ENCODE measurements around the gene OPRL1.
"Not testable (repeated sequence)": the region's sequence is repeated elsewhere in the genome, so short reads cannot be mapped to it uniquely, and the experiment has no call there.

The OPRL1 gene

DNA sequence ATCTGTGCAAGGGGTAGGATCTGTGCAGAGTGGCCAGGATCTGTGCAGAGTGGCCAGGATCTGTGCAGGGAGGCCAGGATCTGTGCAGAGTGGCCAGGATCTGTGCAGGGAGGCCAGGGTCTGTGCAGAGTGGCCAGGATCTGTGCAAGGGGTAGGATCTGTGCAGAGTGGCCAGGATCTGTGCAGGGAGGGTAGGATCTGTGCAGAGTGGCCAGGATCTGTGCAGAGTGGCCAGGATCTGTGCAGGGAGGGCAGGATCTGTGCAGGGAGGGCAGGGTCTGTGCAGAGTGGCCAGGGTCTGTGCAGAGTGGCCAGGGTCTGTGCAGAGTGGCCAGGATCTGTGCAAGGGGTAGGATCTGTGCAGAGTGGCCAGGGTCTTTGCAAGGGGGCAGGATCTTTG is 8.7 kb downstream of the OPRL1 start:
- not testable (repeated sequence) for DNase-seq

DNA sequence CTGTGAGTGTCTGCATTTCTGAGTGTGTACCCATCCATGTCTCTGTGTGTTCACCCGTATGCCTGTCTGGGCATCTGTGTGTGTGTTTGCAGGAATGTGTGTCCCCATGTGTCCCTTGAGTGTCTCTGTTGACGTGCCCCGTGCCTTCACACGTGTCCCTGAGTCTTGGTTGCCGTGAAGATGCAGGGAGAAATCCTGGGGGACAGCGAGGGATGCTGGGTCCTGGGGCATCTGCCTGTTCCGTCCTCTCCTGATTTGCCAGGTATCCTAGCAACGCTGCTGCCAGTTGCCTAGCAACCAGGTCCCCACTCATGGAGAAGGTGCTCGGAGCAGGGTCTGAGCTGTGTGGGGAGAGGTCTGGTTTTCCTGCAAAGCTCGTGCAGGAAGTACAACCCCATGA is 10.3 kb downstream of the OPRL1 start:
- DNase-seq, result no peak

DNA sequence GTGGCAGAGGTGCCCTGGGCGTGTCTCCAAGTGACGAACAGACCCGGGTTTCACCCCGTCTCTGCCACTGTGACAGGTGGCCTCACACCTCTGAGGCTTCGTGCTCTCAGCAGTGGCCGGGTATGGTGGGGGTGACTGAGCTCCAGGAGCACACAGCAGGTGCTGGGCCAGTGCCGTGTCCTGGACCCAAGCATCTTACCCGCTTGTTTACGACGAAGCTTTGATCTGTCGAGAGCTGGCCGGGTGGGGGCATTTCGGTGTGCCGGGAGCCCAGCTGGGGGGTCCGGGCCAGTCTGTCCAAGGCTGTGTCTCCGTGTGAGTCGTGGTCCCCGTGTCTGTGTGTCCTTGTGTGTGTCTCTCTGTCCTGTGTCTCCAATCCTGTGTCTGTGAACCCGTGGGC is 11.5 kb downstream of the OPRL1 start:
- DNase-seq, result no peak

DNA sequence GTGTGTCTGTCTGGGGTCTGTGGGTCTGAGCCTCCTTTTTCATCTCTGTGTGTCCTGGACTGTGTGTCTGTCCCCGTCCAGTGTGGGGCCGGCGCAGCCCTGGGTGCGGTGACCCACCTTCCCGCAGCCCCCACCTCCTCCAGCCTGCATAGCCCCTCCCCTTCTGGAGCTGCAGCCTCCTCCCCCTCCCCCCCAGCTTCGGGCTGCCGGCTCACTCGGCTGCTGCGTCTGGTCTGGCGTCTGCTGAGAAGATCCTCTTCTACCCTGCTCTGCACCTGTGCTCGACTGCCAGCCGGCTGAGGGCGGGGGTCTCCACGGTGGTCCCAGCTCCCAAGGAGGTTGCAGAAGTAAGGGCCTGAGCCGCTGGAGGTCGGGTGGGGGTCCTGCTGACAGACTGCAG is 11.9 kb downstream of the OPRL1 start:
- DNase-seq, result no peak

DNA sequence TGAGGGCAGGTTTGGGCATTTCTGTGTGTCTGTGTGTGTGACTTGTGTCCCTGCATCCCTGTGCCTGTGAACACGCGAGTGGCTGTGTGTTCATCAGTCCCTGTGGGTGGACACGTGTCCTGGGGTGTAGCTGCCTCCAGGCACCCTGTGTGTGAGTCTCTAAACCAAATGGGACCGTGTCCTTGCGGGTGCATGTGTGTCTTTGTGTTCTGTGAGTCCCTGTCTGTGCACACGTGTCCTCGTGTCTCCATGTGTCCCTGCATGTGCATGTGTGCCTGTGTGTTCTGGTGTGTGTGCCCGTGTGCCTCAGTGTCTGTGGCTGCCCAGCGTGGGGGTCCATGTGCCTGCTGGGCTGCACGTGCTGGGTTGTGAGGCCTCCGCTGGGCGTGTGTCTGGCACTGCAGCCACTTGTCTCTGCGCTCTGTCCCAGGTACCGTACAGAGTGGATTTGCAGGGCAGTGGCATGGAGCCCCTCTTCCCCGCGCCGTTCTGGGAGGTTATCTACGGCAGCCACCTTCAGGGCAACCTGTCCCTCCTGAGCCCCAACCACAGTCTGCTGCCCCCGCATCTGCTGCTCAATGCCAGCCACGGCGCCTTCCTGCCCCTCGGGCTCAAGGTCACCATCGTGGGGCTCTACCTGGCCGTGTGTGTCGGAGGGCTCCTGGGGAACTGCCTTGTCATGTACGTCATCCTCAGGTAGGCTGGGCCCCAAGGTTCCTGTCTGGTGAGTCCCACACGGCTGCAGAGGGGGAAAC is 12.6 kb downstream of the OPRL1 start:
- no peak for DNase-seq

DNA sequence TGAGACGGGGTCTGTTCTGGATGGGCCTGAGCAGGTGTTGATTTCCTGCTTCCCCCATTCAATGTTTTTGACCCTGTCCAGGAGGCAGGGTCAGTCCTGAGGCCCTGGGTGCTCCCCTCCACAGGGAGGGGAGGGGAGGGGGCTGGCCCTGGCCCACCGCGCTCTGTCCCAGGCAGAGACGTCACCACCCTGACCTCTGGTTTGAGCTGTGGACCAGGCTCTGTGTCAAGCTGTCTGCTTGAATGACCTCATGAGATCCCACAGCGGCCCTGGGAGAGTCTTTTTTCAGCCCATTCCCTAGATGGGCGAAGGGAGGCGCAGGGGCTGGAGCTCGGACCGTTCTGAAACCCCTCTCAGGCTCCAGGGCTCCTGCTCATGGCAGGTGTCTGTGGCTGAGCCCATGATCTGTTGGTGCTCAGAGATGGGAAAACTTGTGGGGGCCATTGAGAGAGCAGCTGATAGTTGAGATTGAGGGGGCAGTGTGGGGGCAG is 13.2 kb downstream of the OPRL1 start:
- DNase-seq, result no peak

DNA sequence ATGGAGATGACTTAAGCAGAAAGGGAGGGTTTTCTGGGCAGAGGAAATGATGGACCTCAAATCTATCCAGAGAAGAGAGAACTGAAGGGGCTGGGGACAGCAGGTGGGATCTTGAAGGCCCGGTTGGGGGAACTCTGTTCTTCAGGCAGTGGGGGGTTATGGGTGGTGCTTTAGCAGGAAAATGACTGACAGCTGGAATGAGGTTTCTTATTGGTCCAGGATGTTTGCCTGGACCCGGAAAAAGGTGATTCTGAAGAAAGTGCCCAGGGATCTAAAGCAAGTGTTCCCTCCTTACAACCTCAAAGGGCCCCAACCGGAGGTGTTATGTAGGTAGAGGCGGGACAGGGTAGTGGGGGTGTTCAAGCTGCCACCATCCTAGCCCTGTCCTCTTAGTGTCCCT is 15.6 kb downstream of the OPRL1 start:
- DNase-seq, result no peak

DNA sequence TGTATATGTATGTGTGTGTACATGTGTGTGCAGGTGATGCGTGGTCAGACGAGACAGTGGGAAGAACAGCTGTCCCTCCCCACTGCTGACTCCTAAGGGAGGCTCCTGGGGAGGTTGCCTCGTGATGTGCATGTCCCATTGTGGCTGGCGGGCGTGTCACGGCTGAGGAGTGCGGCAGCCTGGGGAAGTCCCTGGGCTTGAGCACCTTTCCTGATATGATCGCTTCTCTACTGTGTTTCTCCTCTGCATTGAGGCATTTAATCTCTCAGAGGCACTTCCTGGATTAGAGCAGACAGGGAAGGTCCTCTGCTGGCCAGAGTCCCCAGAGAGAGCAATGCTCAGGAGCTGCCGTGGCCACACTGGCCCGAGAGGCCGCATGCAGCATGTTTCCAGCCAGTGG is 16.0 kb downstream of the OPRL1 start:
- DNase-seq, result no peak

DNA sequence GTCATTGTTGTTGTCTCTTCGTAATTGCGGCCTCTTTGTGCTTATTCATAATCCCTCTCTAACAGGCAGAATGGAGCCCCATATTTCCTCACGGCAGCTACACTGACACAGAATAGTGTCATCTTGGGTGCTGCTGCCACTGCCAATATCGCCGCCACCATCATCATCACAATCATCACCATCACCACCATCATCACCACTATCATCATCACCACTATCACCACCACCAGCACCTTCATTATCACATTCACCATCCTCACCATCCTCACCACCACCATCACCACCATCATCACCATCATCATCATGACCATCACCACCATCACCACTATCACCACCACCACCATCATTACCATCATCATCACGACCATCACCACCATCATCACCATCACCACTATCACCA is 16.7 kb downstream of the OPRL1 start:
- no peak for DNase-seq

DNA sequence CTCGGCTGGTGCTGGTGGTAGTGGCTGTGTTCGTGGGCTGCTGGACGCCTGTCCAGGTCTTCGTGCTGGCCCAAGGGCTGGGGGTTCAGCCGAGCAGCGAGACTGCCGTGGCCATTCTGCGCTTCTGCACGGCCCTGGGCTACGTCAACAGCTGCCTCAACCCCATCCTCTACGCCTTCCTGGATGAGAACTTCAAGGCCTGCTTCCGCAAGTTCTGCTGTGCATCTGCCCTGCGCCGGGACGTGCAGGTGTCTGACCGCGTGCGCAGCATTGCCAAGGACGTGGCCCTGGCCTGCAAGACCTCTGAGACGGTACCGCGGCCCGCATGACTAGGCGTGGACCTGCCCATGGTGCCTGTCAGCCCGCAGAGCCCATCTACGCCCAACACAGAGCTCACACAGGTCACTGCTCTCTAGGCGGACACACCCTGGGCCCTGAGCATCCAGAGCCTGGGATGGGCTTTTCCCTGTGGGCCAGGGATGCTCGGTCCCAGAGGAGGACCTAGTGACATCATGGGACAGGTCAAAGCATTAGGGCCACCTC is 18.7 kb downstream of the OPRL1 start:
- DNase-seq, result no peak

DNA sequence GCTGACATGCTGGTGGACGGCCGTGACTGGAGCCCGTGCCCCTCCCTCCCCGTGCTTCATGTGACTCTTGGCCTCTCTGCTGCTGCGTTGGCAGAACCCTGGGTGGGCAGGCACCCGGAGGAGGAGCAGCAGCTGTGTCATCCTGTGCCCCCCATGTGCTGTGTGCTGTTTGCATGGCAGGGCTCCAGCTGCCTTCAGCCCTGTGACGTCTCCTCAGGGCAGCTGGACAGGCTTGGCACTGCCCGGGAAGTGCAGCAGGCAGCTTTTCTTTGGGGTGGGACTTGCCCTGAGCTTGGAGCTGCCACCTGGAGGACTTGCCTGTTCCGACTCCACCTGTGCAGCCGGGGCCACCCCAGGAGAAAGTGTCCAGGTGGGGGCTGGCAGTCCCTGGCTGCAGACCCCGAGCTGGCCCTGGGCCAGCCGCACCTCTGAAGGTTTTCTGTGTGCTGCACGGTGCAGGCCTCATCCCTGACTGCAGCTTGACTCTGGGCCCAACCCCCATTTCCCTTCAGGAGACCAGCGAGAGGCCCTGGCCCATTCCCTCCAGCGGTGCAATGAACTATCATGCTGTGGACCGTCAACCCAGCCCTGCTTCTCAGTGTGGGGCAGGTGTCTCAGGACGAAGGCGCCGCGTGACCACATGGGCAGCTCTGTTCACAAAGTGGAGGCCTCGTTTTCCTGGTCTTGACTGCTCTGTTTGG is 19.4 kb downstream of the OPRL1 start:
- no peak for DNase-seq

DNA sequence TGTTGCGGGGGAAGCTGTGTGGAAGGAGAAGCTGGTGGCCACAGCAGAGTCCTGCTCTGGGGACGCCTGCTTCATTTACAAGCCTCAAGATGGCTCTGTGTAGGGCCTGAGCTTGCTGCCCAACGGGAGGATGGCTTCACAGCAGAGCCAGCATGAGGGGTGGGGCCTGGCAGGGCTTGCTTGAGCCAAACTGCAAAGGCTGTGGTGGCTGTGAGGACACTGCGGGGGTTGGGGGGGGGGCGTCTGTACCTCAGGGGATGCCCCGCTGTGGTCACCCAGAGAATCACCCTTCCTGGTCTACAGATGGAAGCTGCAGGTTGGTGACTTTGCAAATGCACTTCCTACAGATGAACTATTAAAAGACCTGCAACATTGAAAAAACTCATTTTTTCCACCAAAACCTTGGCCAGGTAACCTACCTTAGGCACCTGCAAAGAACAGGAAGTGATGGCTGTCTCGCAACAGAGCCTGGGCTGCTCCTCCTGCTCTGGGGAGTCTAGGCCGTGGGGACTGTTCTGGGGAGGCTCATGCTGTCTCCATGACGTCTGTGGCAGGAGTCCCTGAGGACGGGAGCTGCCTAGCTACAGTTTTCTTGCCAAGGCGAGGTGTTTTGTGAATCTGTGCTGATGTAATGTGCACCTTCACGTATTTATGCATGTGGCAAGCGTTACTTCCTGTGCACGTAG is 20.1 kb downstream of the OPRL1 start:
- DNase-seq, result no peak

DNA sequence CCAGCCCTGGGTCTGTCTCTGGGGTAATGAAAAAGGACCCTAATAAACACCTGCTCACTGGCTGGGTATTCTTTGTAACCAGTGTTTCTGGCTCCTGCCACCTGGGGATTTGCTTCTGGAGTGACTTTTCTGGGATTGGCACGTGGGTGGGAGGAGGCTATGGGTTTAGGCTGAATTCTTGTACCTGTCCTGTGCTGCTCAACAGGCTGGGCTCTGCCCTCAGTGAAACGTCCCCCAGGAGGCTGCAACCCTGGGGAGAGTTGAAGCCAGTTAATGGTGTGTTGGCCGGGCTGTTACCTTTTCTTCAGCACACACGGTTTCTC is 20.6 kb downstream of the OPRL1 start:
- no peak for DNase-seq

DNA sequence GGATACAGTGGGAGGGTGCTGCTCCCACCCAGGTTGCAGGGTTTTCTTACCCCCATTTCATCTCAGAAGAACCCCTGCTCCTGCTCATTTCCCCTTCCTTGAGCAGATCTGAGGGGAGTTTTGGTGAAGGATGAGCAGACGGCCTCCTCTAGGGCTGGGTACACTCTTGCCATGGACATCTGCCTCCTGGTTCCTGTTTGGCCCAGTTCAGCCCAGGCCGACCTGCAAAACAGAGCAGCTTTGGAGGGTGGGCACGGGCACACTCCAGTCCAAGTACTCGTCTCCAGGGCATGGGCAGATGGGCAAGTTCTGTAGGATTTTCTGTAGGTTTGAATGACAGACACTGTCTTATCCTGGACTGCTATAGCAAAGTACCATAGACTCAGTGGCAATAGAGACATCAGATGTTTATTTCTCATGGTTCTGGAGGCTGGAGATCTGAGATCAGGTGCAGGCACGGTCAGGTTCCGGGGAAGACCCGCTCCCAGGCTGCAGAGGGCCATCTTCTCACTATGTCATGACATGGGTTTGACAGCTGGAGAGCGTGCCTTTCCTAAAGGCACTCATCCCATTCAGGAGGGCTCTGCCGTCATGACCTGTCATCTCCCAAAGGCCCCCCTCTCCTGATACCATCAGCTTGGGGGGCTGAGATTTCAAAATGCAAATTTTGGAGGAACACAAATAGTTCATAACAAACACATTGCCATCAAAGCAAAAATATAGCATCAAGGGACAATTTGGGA is 21.2 kb downstream of the OPRL1 start:
- no peak for DNase-seq

DNA sequence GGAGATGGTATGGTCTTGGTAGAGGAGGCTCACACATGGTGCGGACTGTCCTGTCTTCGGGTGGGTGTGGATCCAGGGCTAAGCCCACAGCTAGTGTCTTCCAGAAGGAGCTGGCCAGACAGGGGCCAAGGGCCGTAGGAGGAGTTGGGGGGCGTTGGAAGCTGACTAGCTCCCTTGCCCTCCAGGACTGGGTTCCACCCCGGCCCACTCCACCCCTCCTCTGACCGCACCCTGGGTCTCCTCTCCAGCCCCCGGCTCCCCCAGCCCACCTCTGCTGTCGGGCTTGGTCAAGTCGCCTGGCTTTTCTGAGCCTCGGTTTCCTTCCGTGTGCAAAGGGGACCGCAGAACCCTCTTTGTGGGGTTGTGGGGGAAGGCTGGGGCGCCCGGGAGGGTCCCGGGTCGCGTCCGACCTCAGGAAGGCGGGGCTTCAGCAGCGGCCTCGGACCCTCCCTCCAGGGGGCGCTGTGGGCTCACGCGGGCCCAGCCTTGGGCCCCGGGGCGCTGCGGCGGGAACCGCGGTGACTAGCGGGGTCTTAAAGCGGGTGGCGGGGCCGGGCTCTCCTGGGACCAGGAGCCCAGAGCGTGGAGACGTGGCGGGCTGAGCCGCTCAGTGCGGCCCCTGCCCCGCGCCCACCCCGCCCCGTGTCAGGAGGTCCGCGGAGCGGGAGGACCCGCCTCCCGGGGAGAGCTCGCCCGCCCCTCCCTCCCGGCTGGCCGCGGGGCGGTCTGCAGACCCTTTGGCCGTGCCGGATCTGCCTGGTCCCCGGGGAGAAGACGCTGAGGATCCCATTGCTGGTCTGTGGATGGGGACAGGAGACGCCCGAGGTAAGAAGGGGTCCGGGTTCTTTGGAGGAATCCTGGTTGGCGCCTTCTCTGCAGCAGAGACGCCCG is 22.1 kb downstream of the OPRL1 start:
- DNase-seq, result peak; percentile 48

DNA sequence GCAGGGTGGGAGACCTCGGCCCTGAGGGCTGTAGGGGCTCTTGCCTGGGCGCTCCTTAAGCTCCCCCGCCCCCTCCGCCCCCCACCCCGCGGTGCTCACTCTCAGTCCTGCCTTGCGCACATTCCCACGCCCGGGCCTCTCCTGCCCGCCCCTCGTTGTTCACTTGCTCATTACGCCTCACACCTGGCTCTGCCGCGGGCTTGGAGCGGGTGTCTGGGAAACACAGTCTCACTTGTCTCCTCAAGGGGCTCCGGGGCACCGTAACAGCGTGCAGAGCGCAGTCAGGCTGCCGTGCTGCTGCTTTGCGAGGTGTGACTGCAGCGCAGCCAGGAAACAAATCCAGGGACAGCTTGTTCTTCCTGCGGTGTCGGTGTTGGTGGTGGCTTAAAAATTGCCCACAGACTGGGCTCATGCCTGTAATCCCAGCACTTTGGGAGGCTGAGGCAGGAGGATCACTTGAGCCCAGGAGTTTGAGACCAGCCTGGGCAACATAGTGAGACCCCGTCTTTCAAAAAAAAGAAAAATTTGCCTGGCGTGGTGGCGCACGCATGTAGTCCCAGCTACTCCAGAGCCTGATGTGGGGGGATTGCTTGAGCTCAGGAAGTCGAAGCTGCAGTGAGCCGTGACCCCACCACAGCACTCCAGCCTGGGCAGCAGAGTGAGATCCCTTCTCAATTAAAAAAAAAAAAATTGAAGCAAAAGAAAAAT is 22.9 kb downstream of the OPRL1 start:
- DNase-seq, result no peak

DNA sequence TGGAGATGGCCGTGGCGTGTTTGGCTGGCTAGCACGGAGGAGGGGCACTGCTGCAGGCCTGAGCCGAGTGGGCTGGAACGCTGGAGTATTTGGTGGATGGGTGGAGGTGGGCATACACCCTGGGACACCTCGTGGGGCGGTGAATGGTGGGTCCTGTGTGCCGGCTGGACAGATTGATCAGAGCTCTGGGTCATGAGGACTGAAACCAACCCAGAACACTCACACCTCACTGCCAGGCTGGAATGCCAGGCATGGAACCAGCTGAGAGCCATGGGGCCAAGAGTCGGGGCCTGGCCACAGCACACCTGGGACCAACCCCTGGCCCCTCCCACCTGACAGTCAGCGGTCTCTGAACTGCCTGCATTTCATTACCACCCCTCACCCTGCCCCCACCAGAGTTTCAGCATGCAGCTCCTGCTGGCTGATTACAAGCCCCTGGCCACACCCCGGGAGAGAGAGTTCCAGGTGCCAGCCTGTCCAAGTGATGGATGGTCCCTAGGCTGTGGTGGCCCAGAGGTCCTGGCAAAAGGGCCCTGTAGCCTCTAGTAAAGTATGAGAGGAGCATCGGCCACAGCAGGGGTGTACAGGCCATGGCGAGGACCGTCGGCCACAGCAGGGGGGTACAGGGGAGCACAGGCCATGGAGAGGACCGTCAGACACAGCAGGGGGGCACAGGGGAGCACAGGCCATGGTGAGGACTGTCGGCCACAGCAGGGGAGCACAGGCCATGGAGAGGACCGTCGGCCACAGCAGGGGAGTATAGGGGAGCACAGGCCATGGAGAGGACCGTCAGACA is 24.2 kb downstream of the OPRL1 start:
- no peak for DNase-seq

DNA sequence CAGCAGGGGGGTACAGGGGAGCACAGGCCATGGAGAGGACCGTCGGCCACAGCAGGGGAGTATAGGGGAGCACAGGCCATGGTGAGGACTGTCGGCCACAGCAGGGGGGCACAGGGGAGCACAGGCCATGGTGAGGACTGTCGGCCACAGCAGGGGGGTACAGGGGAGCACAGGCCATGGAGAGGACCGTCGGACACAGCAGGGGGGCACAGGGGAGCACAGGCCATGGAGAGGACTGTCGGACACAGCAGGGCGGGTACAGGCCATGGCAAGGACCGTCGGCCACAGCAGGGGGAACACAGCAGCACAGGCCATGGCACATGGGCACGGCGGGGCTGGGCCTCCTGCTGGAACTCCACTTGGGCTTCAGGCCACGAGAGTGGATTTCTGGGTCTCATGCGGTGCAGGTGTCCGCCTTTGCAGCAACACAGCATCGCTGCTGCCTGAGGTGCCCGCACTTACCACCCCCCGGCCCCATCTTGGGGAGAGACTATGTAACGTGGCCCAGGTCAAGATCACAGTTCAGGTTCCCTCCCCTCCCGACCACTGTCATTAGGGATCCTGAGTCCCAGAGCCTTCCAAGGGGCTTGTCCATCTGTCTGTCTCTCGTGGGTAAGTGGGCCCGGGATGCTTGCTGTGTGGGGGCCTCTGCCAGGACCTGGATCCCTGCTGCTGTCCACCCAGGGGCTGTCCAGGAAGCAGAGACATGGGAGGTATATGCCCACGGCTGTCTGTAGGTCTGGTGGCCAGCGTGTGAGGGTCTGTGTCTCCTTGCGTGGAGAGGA is 25.0 kb downstream of the OPRL1 start:
- DNase-seq, result no peak

DNA sequence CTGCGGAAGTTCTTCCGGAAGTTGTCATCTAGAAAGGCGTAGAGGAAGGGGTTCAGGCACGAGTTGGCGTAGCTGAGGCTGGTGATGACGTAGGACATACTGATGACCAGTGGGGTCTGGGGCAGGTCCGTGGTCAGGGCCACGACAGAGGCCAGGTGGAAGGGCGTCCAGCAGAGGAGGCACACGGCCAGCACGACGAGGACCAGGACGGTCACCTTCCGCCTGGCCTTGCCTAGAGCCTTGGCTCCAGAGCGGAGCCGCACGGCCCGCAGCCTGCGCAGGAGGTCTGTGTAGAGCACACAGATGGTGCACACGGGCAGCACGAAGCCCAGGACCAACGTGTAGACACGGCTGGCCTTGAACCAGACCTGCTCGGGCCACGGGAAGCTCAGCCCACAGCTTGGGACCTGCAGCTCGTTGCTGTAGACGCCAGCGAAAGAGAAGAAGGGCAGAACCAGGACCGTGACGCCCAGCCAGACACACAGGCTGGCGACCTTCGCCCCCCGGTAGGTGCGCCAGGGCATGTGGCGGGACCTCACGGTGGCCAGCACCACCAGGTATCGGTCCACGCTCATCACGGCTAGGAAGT is 26.1 kb downstream of the OPRL1 start:
- DNase-seq, result no peak
